ENCODE data around the gene AHCYL2. TPM values are rescaled to one million over a fixed set of nuclear protein-coding genes. Genes with fewer than 3 reads are reported as not detected.

Gene AHCYL2
- polyA plus RNA-seq, 1 donor from 2014 or later = 39.9 TPM

DNA sequence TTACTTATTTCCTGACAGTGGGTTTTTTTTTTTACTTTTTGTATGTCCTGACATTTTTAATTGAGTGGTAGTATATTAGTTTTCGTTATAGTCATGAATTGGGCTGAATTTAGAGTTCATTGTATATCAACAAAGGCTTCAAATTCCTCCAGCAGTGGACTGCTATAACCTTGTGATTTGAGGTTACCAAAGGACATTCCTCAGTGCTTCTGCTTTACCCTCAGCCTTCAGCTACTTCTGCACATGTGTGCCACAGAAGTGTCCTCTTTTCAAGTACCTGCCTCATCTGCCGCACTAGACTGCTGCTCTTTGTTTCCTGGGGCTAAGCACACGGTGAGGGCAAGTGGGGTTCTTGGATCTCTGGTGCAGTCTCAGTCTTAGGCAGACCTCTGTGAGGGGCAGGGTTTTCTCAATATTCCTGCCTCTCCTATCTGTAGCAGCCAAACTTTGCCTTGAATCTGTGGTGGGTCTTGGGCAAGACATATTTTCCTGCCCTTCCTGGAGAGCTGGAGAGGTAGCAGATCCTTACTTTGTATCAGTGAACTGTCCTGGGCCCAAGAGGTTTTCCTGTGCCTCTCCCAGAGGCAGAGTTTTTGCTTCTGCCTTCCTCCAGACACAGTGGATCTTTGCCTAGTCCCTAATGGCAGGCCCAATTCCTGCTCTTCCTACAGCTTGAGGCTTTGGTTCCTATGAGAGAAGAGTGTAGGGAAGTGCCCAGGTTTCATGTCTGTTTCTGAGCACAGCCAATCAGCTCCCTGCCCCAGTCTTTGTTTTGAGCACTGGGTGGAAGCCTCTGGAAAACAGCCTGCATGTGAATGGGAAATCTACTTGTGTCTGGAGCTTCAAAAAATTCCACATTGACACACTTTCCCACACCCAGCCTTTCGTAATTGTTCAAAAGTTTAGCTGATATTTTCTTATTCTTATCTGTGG, 170.4 kb downstream of the AHCYL2 start:
- H3K27ac ChIP-seq (ENCODE audit: low read length) = no peak overlapping the region

DNA sequence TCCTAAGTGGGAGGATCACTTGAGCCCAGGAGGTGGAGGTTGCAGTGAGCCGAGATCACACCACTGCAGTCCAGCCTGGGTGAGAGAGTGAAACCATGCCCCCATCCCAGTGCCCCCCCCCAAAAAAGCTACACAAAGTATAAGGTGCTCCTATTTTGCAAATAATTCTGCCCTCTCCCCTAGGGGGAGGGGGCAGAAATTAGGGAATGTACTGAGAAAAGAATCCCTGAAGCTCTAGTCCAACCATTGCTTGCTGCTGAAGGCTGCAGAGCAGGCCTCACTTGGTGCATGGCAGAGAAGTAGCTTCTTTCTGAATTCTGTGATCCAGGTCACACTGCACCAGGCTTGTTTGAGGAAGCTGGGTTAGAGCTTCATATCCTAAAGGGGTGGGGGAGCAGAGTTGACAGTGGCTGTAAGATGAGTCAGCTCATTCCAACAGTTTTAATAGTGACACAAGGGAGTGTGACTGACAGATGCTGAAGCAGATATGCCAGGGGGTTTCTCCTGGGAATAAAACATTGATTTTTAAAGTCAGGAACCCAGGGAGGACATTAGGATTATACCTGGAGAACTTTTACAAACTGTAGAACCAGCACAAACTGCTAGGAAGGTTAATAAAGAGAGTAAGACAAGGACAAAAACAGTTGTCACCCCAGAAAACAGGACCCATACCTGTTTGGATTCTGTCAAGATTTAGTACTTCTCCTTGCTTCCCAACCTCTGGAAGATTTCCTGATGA, 176.6 kb downstream of the AHCYL2 start:
- no peaks in the 10 kb centered on the region for H3K9me2 ChIP-seq (ENCODE audit: insufficient read depth, low read length)
- no peaks in the 10 kb centered on the region for H3K79me2 ChIP-seq (replicated peaks; ENCODE audit: insufficient read depth, low read length)
- H4K20me1 ChIP-seq (ENCODE audit: insufficient read depth) = no peaks in the 10 kb centered on the region
- H3K4me3 ChIP-seq (ENCODE audit: low read length) = no peak overlapping the region
- no peak overlapping the region for H3K27ac ChIP-seq (ENCODE audit: low read length)
- H3K9me3 ChIP-seq (ENCODE audit: low read length) = no peaks in the 10 kb centered on the region
- peaks cover 10% of the 10 kb centered on the region for H3K36me3 ChIP-seq (ENCODE audit: insufficient read depth, low read length)
- no peak overlapping the region for H3K9ac ChIP-seq (ENCODE audit: low read length)
- H3K4me2 ChIP-seq (ENCODE audit: low read length) = no peak overlapping the region
- H3F3A ChIP-seq (ENCODE audit: insufficient read depth, low read length, poor library complexity, severe bottlenecking) = no peaks in the 10 kb centered on the region
- no peaks in the 10 kb centered on the region for H3K27me3 ChIP-seq (ENCODE audit: insufficient read depth, low read depth, low read length)
- H2AFZ ChIP-seq (ENCODE audit: low read depth, low read length) = no peak overlapping the region
- TF ChIP-seq, protein P1, sequence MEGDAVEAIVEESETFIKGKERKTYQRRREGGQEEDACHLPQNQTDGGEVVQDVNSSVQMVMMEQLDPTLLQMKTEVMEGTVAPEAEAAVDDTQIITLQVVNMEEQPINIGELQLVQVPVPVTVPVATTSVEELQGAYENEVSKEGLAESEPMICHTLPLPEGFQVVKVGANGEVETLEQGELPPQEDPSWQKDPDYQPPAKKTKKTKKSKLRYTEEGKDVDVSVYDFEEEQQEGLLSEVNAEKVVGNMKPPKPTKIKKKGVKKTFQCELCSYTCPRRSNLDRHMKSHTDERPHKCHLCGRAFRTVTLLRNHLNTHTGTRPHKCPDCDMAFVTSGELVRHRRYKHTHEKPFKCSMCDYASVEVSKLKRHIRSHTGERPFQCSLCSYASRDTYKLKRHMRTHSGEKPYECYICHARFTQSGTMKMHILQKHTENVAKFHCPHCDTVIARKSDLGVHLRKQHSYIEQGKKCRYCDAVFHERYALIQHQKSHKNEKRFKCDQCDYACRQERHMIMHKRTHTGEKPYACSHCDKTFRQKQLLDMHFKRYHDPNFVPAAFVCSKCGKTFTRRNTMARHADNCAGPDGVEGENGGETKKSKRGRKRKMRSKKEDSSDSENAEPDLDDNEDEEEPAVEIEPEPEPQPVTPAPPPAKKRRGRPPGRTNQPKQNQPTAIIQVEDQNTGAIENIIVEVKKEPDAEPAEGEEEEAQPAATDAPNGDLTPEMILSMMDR (IDR thresholded peaks at IDR 0.05; ENCODE audit: poor library complexity, severe bottlenecking) = no peak
- no peak for TF ChIP-seq MXI1 (conservative IDR thresholded peaks at IDR 0.05; ENCODE audit: poor library complexity, severe bottlenecking)
- no peak for TF ChIP-seq TAF1 (IDR thresholded peaks at IDR 0.05; ENCODE audit: low read depth)
- TF ChIP-seq POLR2AphosphoS5 (IDR thresholded peaks at IDR 0.05) = no peak
- TF ChIP-seq, protein P2, sequence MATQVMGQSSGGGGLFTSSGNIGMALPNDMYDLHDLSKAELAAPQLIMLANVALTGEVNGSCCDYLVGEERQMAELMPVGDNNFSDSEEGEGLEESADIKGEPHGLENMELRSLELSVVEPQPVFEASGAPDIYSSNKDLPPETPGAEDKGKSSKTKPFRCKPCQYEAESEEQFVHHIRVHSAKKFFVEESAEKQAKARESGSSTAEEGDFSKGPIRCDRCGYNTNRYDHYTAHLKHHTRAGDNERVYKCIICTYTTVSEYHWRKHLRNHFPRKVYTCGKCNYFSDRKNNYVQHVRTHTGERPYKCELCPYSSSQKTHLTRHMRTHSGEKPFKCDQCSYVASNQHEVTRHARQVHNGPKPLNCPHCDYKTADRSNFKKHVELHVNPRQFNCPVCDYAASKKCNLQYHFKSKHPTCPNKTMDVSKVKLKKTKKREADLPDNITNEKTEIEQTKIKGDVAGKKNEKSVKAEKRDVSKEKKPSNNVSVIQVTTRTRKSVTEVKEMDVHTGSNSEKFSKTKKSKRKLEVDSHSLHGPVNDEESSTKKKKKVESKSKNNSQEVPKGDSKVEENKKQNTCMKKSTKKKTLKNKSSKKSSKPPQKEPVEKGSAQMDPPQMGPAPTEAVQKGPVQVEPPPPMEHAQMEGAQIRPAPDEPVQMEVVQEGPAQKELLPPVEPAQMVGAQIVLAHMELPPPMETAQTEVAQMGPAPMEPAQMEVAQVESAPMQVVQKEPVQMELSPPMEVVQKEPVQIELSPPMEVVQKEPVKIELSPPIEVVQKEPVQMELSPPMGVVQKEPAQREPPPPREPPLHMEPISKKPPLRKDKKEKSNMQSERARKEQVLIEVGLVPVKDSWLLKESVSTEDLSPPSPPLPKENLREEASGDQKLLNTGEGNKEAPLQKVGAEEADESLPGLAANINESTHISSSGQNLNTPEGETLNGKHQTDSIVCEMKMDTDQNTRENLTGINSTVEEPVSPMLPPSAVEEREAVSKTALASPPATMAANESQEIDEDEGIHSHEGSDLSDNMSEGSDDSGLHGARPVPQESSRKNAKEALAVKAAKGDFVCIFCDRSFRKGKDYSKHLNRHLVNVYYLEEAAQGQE (IDR thresholded peaks at IDR 0.05; ENCODE audit: borderline replicate concordance) = no peak
- TF ChIP-seq SMC3 (conservative IDR thresholded peaks at IDR 0.05; ENCODE audit: poor library complexity) = no peak
- TF ChIP-seq EZH2 (IDR thresholded peaks at IDR 0.05; ENCODE audit: borderline replicate concordance, insufficient read depth, low read length, poor library complexity, severe bottlenecking) = no peak

More for the DNA sequence above, 170.4 kb downstream of the AHCYL2 start:
- Histone ChIP-seq H3K9ac (ENCODE audit: low read length) (no peak overlapping the region), H3K9me2 (ENCODE audit: insufficient read depth, low read length) (no peaks in the 10 kb centered on the region), H3K9me3 (ENCODE audit: low read length) (no peaks in the 10 kb centered on the region), H3K27me3 (ENCODE audit: insufficient read depth, low read depth, low read length) (no peaks in the 10 kb centered on the region), H3F3A (ENCODE audit: insufficient read depth, low read length, poor library complexity, severe bottlenecking) (no peaks in the 10 kb centered on the region), H2AFZ (ENCODE audit: low read depth, low read length) (no peak overlapping the region), H3K4me2 (ENCODE audit: low read length) (no peak overlapping the region), H3K36me3 (ENCODE audit: insufficient read depth, low read length) (peaks cover 4% of the 10 kb centered on the region), H4K20me1 (ENCODE audit: insufficient read depth) (no peaks in the 10 kb centered on the region), H3K4me3 (ENCODE audit: low read length) (no peak overlapping the region), H3K79me2 (replicated peaks; ENCODE audit: insufficient read depth, low read length) (no peaks in the 10 kb centered on the region)
- TF ChIP-seq EZH2 (IDR thresholded peaks at IDR 0.05; ENCODE audit: borderline replicate concordance, insufficient read depth, low read length, poor library complexity, severe bottlenecking) = no peak
- no peak for TF ChIP-seq POLR2AphosphoS5 (IDR thresholded peaks at IDR 0.05)
- no peak for TF ChIP-seq EP300 (conservative IDR thresholded peaks at IDR 0.05; ENCODE audit: poor library complexity, severe bottlenecking)
- TF ChIP-seq RAD21 (conservative IDR thresholded peaks at IDR 0.05) = no peak
- no peak for TF ChIP-seq MXI1 (conservative IDR thresholded peaks at IDR 0.05; ENCODE audit: poor library complexity, severe bottlenecking)
- TF ChIP-seq SMC3 (conservative IDR thresholded peaks at IDR 0.05; ENCODE audit: poor library complexity) = no peak
- TF ChIP-seq TAF1 (IDR thresholded peaks at IDR 0.05; ENCODE audit: low read depth) = no peak
- TF ChIP-seq, protein P1 (IDR thresholded peaks at IDR 0.05; ENCODE audit: poor library complexity, severe bottlenecking) = no peak
- TF ChIP-seq, protein P2 (IDR thresholded peaks at IDR 0.05; ENCODE audit: borderline replicate concordance) = no peak

All from neural cell (in vitro differentiated cells).